GM19452 (cell line): ENCODE results near the gene PROC.

Source experiments
- ATAC-seq: cut with Tn5 transposase; IDR thresholded peaks from one replicate; pipeline ENCODE4 v1.9.1; 2021; ENCODE audit not compliant: unreplicated experiment

Gene PROC

DNA sequence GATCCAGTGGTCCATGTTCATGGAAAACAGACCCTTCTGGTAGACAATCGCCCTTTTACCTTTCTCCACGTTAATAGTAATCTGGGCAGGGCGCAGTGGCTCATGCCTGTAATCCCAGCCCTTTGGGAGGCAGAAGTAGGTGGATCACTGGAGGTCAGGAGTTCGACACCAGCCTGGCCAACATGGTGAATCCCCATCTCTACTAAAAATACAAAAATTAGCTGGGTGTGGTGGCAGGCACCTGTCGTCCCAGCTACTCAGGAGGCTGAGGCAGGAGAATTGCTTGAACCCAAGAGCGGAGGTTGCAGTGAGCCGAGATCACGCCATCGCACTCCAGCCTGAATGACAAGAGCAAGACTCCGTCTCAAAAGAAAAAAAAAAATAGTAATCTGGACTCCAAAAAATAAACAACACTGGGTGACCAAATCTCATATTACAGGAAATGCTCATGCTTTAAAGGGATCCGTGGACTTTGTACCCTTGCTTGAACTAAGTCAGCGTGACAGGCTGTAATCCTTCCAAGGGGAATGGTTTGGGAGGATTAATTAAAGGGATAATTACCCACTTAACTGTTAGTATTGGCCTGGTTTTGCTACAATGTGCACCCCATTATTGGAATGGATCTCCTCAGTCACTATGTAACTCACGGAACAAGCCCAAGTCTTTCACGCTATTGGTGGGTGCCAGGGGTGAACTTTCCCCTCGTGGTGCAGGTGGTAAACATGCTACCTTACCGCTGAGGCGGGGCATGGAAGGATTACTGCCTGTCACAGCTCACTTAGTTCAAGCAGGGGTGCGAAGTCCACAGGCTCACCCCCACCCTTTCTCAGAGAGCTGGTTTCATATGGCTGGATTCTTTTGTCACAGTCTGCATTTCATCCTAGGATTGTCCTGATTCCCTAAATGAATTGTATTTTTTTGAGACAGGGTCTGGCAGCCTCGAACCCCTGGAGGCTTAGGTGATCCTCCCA lies 36.7 kb downstream of the PROC start:
- ATAC-seq, result no peak

- ATAC-seq, result no peak
These were observed 37.6 kb downstream of the PROC start for GRCh38 chr2:127455566-127456493.

GRCh38 chr2:127456960-127457359 lies 38.7 kb downstream of the PROC start:
- ATAC-seq, result no peak

DNA sequence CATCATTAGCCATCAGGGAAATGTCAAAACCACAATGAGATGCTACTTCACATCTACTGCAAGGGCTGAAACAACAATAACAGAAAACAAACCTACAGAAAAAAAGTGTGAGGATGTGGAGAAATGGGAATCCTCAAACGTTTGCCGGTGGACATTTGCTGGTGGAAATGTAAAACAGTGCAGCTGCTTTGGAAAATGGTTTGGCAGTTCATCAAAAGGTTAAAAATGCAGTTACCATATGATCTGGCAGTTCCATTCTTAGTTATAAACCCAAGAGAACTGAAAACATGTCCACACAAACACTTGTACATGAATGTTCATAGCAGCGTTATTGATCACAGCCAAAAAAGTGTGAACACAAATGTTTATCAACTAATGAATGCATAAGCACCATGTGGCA lies 44.2 kb downstream of the PROC start:
- ATAC-seq, result no peak

- no peak for ATAC-seq
These were observed 45.1 kb downstream of the PROC start for GRCh38 chr2:127463155-127463991.

DNA sequence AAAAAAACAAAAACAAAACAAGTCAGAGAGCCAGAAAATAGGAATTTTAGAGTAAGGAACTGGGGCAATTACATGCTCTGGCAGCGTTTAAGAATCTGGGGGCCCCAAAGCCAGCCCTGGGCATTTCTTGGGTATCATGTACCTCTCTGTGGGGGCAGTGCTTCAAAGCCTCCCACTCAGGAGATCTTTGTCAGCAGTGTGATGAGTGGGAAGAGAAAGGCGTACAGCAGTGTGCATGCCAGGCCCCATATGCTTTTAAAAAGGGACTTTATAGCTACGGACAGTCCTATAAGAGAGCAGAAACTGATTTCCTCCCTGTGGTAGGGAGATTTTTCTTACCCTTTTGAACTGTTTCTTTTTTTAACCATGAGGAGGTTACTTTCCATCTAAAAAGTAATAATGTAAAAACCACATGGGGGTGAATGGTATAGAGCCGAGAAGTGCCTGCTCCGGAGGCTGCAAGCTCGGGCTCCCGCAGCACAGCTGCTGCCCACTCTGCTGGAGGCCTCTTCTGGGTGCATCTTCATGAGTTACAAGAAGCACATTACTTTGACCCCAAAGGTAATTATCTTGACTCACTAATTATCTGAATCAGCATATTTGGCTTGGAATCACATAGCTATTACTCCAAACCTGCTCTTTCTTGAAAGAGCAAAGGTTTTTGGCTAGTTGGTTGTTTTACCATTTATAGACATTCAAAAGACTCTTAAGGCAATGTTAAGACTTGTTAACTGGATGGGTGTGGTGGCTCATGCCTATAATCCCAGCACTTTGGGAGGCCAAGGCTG lies 46.4 kb downstream of the PROC start:
- ATAC-seq, result no peak

DNA sequence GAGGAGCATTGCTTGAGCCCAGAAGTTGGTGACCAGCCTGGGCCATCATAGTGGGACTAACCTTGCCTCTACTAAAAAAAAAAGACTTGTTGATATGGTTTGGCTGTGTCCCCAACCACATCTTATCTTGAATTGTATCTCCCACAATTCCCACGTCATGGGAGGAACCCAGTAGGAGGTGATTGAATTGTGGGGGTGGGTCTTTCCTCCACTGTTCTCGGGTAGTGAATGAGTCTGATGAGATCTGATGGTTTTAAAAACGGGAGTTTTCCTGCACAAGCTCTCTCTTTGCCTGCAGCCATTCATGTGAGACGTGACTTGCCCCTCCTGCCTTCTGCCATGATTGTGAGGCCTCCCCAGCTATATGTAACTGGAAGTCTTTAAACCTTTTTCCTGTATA lies 47.0 kb downstream of the PROC start:
- ATAC-seq, result no peak

- no peak for ATAC-seq
These were observed 50.8 kb downstream of the PROC start for GRCh38 chr2:127469051-127469450.

DNA sequence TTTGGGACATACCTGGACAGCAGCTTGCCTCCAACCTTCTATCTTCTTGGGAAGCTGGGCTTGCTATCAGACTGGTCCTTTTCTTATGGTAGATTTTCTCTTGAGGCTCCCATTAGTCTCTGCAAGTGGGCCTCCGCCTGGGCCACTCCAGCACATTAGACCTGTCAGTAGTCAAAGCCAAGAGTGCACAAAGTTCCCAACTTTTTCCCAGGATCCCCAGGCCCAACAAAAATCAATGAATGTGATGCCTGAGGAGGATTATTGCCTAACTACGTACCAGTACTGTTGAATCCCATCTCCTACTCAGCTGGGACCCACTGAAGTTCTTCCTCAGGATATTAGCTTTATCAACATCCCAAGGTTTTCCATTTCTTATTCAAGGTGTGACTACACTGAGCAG lies 51.7 kb downstream of the PROC start:
- ATAC-seq, result no peak

DNA sequence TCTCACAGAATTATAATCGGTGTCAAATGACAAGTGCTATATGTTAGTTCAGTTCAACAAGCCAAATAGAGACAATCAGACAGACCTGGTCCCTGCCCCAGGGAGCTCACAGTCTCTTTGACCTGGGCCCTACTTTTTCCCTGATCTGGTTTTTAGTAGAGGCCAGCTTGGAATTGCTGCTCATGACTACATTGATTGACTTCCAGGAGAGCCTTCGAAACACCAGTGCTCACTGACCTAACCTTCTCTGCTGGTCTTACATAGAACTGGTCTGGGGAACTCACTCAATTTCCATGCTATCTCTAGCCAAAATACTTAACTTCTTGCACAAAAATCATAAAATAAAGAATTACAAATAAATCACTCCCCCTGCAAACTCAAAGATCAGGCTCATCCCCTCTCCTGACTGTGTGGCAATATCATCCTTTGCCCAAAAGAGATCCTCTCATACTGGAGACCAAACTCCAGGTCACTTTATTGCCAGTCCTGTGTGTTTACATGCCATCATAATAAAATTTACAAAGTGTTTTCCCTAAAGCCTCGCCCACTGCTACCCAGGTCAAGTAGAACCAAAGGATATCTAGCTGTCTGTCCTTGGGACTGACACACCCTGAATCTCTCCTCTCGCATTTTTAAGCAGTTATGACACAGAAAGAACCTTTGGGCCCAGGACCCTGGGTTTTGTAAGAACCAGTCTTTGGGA lies 53.2 kb downstream of the PROC start:
- ATAC-seq, result no peak

DNA sequence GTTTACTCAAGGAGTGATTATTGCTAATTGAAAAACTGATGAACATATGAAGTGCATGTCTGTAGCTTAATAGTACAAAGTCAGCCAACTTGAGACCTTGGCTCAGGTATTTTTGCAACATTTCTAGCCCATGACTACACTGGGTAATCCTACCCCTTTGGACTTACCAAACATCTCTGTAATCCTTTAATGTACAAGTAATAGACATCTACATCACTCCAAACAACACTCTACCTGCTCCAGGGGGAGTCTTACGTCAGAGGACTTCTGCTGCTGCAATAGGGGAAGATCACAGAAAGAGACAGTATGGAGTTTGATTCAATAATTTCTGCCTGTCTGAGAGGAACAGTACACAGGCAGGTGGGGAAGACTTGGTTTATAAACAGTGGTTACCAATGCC lies 54.0 kb downstream of the PROC start:
- no peak for ATAC-seq

GRCh38 chr2:127475788-127476187 lies 57.6 kb downstream of the PROC start:
- no peak for ATAC-seq
